HG02884 (cell line): ENCODE data around the gene RPLP2.

Experiments
- ATAC-seq: cut with Tn5 transposase; IDR thresholded peaks from one replicate; pipeline ENCODE4 v1.9.1; 2021; ENCODE audit warnings: mild to moderate bottlenecking, moderate library complexity; ENCODE audit not compliant: unreplicated experiment

The RPLP2 gene

GRCh38 chr11:790721-791564 is 18.8 kb upstream of the RPLP2 start:
- ATAC-seq, result no peak

GRCh38 chr11:791658-792534 is 17.9 kb upstream of the RPLP2 start:
- no peak for ATAC-seq

GRCh38 chr11:792535-792821 is 17.3 kb upstream of the RPLP2 start:
- no peak for ATAC-seq

- no peak for ATAC-seq
Observed at GRCh38 chr11:792873-793272, 16.9 kb upstream of the RPLP2 start.

- no peak for ATAC-seq
Observed at GRCh38 chr11:793556-793955, 16.2 kb upstream of the RPLP2 start.

GRCh38 chr11:794013-794765 is 15.6 kb upstream of the RPLP2 start:
- no peak for ATAC-seq

GRCh38 chr11:794766-795633 is 14.8 kb upstream of the RPLP2 start:
- ATAC-seq, result no peak

GRCh38 chr11:795634-796564 is 13.9 kb upstream of the RPLP2 start:
- no peak for ATAC-seq

- no peak for ATAC-seq
Observed at GRCh38 chr11:796565-797295, 13.0 kb upstream of the RPLP2 start.

GRCh38 chr11:797296-798092 is 12.3 kb upstream of the RPLP2 start:
- ATAC-seq, result peak; percentile 36

- ATAC-seq, result peak; percentile 59
Observed at GRCh38 chr11:798093-798713, 11.6 kb upstream of the RPLP2 start, which contains the start of gene SLC25A22. Gene SLC25A22 (minus strand): TSS chr11:798281. CDS start chr11:795006, 3,275 bp downstream.

- ATAC-seq, result no peak
Observed at GRCh38 chr11:799641-800316, 10.0 kb upstream of the RPLP2 start.

GRCh38 chr11:800473-800872 is 9.3 kb upstream of the RPLP2 start:
- no peak for ATAC-seq

GRCh38 chr11:801097-801780 is 8.5 kb upstream of the RPLP2 start:
- no peak for ATAC-seq

GRCh38 chr11:802018-802617 is 7.6 kb upstream of the RPLP2 start:
- ATAC-seq, result no peak
